Stimulated activated CD8-positive, alpha-beta memory T cell treated with anti-CD3 and anti-CD28 coated beads, Interleukin-7, amount 100 ng/mL, for 4 hours (primary cell): ENCODE measurements around the gene SRGAP1.
"Not testable (repeated sequence)": the region's sequence is repeated elsewhere in the genome, so short reads cannot be mapped to it uniquely, and the experiment has no call there.

Experiments used
- DNase-seq, 2 donors: peaks; one replicate each; pipeline ENCODE4 v3.0.0-alpha.2; 2020; ENCODE audit warnings: low read depth in 2 of 2

SRGAP1 gene

DNA sequence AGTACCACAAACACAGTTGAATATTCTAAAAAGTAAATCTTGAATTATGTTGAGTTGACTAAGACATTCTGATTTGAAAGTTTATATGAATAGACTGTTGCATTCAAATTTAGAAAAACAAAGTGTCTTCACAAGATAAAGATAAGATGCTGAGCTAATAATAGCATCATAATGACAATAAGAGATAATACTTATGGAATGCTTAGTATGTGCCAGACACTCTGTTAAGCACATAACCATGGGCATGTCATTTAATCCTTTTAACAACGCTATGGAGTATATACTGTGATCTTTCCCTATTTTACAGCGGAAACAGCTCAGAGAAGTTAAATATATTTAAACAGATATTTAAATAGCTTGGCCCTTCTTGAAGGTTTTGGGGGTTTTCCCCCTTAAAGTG lies 163.4 kb downstream of the SRGAP1 start:
- no peak for DNase-seq

DNA sequence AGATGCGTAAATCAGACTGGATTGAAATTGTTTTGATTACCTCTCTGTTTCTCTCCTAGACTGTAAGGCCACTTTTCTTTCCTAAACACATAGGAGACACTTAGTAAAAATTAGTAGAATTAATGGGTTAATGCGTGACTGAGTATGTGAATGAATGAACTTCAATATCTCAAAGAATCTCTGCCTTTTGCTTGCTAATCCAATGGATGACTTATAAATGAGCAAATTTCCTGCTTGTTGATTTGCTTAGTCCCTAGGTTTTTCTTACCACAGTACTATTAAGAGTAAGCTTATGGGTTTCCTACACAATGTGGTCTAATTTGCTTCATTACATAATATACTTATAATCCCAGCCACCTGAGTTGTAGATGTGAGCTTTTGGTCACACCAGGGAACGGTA lies 164.1 kb downstream of the SRGAP1 start:
- DNase-seq = no peak

DNA sequence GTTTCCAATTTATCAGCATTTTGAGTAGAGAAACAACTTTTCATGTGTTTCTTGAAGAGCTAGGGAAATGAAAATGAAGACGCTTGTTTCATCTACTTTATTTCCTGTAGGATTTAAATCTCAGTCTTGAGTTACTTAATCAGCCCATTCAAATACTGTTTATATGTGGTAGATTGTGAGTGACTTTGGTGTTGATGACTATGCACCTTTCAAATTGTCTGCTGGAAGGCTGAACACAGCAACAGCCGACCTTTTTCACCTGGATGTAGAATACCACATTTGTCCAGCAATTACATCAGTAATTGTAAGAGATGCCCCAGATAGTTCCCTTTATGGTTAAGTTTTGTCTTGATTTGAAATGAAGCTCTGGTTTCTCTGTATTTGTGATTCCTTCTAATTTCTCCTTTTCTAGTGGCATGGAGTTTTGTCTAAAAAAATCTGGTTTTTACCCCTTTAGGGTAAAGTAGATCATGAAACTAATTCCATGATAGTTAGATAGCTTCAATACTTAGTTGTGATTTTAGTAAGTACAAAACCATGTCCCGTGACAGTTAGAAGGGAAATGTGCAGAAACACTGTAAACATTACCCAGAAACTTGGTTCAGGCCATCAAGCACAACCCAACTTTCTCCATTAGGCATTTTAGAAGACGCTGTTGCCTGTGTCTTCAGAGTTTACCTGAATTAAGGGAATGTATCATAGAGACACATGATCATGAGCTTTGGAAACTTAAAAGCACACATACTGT lies 165.0 kb downstream of the SRGAP1 start:
- no peak for DNase-seq

DNA sequence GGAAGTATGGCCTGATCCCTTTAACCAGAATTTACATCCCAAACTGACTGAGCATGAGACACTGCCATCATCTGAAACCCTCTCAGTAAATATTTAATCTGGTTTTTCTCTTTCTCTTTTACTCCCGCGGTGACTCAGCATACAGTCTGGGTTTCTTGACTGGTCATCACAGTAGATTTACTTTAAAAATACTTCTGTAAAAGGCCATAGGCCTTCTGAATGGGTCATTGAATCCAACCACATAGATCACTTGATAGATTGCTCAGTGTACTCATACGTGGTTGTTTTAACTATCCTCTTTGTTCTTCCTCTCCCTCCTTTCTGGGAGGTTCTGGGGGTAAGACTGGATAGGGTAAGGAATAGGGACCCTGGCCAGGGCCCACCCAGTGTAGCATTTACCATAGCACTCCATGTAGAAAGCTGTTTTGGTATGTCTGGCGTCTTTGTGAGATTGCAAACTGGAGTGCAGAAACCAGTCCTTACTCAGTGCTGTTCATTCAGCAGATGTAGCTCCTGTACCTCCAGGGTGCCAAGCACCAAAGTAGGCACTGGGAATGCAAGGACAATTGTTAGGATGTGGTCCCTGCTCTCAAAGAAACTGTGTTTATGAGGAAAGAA lies 165.7 kb downstream of the SRGAP1 start:
- no peak for DNase-seq

DNA sequence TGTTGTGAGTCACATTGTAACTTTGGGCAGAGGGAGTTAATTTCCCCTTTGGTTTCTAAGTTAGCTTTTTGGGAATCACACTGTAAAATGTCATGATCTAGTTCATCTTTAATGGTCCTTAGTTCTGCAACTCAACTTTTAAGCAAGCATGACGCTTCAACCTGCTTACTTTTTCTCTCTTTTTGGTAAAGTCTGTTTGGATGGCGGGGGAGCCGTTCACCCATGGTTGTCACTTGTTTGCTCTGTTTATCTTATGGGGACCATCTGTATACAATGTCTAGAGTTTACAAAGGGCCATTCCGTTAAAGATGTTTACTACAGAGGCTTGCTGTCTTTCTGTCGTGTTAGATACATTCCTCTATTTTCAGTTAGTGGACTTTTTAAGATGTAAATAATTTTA lies 172.0 kb downstream of the SRGAP1 start:
- DNase-seq = no peak

DNA sequence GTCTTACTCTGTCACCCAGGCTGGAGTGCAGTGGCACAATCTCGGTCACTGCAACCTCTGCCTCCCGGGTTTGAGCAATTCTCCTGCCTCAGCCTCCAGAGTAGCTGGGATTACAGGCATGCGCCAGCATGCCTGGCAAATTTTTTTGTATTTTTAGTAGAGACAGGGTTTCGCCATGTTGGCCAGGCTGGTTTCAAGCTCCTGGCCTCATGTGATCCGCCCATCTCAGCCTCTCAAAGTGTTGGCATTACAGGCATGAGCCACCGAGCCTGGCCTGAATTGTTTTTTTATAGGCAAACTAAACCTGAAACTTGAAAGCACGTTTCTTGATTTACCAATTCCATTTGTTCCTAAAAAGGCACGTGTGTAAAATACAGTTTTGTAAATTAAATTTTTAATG lies 173.6 kb downstream of the SRGAP1 start:
- not testable (repeated sequence) for DNase-seq

DNA sequence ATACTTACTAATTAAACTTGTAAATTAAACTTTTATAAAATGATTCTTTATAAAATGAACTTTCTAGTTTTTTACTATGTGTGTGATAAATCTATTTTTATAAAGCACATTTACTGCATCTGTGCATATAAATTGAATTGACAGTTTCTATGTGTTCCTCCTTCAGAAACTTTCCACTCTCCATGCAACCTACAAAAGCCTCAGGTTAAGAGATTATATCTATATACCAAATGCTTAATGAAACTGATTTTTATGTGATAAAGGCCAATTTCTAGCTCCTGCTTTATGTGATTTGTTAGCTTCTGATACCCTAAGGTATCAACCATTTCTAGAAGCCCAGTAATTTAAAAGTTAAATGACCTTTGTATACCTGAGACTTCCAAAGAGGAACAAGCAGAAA lies 174.0 kb downstream of the SRGAP1 start:
- no peak for DNase-seq

DNA sequence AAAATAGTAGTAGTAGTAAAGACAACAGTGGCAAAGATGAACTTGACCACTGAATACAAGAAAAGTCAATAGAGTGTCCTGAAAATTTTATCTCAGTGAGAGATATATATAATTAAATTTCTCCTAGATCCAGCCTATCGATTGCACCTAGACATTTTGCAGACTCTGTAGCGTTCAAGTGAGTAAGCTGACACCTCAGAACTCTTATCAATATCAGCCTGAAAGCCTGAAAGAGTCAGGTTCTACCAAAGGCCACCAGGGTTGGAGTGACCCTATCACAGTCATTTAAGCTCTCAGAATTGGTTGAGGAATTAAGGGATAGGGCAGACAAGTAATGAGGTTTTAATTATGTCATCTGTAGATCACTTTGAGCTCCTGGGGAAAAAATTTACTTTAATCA lies 174.6 kb downstream of the SRGAP1 start:
- DNase-seq = no peak

DNA sequence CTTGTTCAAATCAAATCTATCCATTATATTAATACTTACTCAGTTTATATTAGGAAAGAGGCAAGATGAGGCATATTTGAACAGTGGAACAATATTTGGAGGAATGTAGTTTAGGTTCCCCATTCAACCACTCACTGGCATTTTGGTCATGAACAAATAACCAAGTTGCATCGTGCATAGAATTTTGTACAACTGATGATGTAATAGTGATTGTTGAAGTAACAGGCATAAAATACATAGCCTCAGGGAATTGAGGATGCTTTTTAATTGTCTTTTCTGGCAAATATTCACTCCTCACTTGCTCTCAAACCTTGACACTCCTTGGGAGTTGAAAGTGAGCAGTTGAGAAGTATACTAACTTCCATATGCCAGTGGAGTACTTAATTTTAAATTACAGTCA lies 175.2 kb downstream of the SRGAP1 start:
- no peak for DNase-seq

DNA sequence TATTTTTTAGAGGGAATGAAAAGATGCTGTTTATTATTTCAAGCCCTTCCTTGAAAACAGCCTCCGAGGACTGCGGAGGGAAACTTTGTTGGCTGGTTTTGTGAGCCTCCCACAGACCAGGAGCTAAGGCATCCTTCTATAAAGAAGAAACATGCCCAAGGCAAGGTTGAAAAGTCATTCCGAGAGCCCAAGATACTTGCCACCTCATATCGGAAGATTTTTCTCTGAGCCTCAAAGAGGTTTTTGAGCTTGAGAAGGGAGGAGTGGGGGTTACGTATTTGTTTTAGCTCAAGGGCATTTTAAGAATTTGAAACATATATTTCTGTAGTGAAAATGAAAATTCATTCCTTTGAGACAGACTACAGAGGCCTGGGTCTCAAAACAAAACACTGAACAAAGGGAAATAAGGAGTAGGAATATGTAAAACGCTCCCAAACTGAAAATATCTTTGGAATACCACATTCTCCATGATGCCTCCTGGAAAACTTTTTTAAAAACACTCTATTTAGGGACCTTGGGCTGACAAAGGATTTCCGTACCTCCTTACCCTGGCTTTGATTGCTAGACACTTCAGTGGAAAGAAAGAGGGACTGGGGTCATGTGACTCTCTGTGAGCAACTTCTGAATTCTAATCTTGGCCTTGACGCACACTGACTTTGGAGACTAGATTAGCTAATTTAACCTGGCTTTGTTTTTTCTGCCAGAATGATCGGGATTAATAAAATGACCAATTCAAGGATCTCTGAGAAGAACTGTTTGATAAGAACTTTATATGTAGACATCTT lies 180.9 kb downstream of the SRGAP1 start:
- no peak for DNase-seq

DNA sequence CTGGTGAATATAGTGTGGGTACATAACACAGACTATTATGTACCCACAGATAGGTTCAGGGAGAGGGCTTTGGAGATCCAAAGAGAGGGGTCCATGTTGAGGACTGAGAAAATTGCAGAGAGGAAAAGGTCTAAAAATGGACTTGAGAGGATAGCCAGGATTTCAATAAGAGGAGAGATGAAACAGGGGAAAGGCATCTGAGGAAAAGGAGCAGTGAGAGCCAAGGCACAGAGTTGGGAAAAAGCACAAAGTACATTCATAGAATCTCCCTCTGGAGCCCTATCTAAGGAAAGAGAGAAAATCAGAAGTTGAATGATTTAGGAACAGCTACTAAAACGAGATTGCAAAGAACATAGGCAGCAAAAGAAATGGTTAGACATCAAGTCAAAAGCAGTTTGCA lies 182.8 kb downstream of the SRGAP1 start:
- DNase-seq = no peak

DNA sequence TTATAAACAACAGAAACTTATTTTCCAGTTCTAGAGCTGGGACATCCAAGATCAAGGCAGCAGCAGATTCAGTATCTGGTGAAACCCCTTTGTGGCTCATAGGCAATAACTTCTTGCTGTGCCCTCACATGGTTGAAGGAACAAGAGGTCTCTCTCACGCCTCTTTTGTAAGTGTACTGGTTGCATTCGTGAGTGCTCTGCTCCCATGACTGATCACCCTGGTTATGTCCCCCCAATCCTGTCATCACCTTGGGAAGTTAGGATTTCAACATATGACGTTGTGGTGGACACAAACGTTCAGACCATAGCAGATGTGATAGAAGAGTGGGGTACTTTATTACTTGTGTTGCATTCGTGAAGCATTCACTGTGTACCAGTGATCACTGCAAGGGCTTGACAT lies 184.0 kb downstream of the SRGAP1 start:
- DNase-seq = no peak

DNA sequence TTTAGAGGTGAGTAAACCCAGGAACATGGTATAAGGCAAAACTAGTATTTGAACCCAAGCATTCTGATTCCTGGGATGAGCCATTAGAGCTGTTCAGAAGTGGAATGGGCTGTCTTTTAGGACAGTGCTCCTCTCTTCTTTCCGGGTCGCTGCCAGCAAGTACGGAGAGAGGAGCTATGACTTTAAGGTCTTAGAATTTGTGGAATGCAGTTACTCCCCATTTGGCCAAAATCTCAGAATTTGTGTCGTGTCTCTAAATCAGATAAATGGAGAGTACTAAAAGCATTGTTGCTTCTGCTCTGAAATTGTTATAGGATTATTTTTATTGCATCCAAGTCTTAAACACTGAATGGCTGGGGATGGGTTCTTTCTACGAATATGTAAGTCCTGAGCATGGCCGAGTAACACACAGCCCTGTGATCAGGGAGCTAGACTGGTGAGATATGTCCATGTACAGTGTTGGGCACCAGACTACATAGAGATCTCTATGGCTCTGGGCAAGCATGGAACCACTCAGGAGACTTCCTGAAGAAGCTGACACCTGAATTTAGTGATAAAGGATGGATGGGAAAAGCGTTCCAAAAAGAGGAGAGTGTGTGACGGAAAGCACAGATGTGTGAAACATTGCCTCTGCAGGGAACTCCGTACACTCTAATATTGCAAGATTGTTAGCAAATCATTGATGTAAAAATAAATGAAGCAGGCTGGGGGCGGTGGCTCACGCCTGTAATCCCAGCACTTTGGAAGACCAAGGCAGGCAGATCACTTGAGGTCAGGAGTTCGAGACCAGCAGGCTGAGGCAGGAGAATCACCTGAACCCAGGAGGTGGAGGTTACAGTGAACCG lies 184.7 kb downstream of the SRGAP1 start:
- DNase-seq = no peak

DNA sequence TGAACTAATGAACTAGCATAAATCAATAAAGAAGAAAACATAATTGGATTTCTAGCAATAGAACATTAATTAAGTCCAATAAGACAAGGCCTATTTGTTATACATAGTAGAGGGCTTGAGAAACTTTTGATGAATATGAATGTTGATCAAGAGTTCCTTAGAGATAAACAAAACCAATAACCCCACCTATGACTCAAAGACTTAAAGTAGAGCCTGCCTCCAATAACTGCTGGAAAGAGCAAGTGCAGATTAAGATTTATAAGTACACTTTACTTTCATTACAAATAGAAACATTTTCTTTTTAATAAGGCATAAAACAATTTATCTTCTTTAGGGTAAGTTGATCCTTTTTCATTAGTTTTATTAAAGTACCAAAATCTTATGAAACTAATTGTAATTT lies 185.7 kb downstream of the SRGAP1 start:
- DNase-seq = no peak

DNA sequence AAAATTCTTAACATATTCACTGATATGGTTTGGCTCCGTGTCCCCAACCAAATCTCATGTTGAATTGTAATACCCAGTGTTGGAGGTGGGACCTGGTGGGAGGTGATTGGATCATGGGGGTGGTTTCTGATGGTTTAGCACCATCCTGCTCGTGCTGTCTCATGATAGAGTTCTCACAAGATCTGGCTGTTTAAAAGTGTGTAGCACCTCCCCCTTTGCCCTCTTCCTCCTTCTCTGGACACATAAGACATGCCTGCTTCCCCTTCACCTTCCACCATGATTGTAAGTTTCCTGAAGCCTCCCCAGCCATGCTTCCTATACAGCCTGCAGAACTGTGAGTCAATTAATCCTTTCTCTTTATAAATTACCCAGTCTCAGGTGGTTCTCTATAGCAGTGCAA lies 189.6 kb downstream of the SRGAP1 start:
- DNase-seq = not testable (repeated sequence)

DNA sequence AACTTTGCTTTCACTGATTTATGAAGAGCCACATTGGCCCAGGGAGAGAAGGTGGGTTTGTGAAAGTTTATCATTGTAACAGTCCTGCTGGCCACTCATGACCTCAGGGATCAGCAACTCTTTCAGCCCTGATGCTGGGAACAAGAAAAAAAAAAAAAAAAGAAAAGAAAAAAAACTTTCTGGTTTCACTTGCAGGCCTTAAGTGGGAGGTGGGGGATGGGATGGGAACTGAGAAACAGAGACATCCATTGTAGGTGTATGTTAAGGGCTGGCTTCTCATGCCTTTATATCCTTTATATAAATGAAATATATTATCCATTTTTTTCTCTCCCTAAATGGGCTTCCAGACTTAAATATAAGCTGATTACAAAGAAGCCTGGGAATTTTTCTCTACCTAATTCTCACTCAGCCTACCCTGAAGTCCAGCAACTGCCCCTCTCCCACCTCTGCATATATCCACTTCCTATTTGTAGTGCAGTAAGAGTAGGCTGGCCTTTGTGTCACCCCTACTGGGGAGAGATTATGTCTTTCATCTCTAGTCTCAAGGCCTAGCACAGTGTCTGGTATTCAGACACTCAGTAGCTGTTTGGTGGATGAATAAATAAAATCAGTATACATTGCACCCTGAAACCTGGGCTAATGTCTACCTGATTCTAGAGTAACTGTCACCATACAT lies 190.5 kb downstream of the SRGAP1 start:
- no peak for DNase-seq

DNA sequence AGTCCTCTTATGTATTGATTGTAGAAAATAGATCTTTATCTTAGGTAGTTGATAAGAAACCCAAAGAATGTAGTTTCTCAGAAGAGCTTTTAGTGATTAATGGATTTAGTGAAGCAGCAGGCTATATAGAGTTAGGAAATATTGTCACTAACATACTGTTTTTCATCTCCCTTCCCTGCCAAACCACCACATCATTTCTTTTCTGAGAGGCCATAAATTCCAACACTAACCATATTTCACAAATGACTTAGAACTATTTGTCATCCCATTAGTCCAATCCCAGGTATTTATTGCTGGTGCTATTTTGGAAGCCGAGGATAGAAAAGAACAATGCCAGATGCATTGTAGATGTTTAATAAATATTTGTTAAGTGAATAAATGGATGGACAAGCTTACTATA lies 191.9 kb downstream of the SRGAP1 start:
- no peak for DNase-seq

DNA sequence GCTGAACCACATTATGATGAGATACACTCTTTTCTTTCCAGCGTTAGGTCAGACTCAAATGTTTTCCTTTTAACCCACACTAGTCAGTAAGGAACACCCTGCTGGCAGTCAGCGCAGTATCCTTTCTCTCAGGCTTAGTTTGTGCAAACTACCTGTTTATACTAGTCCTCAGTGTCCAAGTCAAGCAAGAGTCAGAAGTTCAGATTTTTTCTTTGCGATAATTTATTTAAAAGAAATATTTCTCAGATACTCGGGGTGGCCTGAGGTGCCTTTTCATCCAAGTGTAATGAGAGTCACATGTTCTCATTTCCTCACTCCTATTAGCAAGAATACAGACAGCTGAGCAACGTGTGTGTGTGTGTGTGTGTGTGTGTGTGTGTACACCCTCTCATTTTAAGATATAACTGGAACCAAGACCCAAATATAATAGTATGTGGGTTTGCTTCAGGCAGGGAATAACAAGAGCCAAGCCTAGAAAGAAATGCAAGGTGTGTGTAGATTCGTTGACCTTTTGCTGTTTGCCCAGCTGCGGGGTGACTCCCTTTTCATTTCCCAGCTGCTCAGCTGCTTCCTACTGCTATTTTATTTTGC lies 194.9 kb downstream of the SRGAP1 start:
- DNase-seq = no peak

DNA sequence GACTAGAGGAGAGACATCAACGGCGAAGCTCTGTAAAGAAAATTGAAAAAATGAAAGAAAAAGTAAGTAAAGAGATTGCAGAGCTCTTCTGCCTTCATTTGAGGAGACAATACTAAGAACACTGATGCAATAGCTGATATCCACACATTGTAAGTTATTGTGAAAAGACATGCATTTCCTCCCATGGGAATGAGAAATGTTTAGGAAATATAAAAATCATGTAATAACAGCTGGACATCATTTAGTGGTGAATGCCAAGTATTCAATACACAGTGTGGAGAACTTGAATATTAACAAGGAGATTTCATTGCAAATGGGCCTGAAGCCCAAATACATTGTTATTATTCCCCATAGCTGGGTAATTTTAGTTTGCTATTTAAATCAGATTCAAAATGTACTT lies 198.4 kb downstream of the SRGAP1 start:
- DNase-seq = no peak

DNA sequence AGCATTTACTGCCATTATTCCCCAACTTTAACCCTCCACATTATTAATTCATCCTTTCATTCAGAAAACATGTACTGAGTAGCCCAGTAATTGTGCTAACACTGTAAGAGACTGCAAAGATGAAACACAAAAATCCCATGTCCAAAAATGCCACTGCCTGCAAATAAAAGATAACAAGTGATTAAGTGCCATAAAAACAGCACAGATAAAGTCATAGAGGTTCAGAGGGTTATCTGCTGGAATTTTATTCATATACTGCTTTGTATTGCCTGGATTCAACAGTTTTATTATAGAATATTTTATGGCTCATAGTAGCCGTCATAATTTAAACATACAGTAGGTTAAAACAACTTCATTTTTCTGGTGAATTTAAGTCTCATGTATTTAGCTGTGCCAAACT lies 199.7 kb downstream of the SRGAP1 start:
- no peak for DNase-seq

DNA sequence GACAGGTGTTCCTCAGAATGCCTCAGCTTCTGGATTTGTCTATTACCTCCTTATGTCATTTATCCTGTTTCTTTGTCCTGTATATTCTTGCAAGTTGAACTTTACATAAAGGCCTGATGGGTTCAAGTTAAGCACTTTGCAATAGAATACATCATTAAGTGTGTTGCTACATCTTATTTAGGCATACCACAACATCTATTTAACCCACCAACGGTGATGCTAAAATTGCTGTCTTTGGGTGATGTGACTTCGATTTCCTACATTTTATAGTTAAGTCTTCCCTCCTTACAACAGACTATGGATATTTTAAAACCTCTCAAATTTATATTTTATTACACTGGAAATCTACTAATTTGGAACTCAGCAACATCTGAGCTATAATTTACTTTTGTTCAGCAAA lies 206.6 kb downstream of the SRGAP1 start:
- no peak for DNase-seq
